H1 (cell line): Measurements from ENCODE around the gene CNPY2. TPM values are rescaled to one million over a fixed set of nuclear protein-coding genes. Genes with fewer than 3 reads are reported as not detected.

ENCODE experiments used
- CTCF ChIA-PET: fragments of 300-600 bp; sonication (Branson Sonifier 250); formaldehyde crosslinking; loops from one replicate; lab custom pipeline; 2021; ENCODE audit not compliant: partially characterized antibody; lab: Charles Lee
- POLR2A ChIA-PET: fragments of 300-600 bp; sonication (Branson Sonifier 250); formaldehyde crosslinking; loops from one replicate; lab custom pipeline; 2021; ENCODE audit warnings: inconsistent platforms; ENCODE audit not compliant: partially characterized antibody; lab: Charles Lee
- DNase-seq, 2 experiments: peaks; one replicate each; pipeline versions ENCODE4 v3.0.0 to v3.0.0-alpha.2; 2010 to 2022; ENCODE audit warnings: low spot score in 2 of 2, low read depth in 1 of 2, mixed read lengths in 1 of 2
- FAIRE-seq: peaks from 2 replicates; lab custom pipeline; 2011; peaks lifted over from hg19 to GRCh38; lab: Jason Lieb, UNC
- H2AFZ ChIP-seq: 2 replicates; pipeline ENCODE4 v1.8.1; 2012; ENCODE audit warnings: low read length, inconsistent platforms
- H2AK5ac ChIP-seq: 2 replicates; pipeline ENCODE4 v1.6.1; 2013; ENCODE audit warnings: low read depth, low read length
- H2BK120ac ChIP-seq: replicated peaks from 2 replicates; pipeline ENCODE3; 2013; ENCODE audit warnings: low read depth, low read length, inconsistent platforms
- H2BK12ac ChIP-seq: 2 replicates; pipeline ENCODE4 v1.6.1; 2013; ENCODE audit warnings: low read depth, low read length
- H2BK15ac ChIP-seq: 2 replicates; pipeline ENCODE4 v1.6.1; 2013; ENCODE audit warnings: low read length
- H2BK20ac ChIP-seq: 2 replicates; pipeline ENCODE4 v1.6.1; 2013; ENCODE audit warnings: low read length
- H2BK5ac ChIP-seq: 2 replicates; pipeline ENCODE4 v1.6.1; 2013; ENCODE audit warnings: low read depth, low read length
- H3K14ac ChIP-seq: 2 replicates; pipeline ENCODE4 v1.6.1; 2013; ENCODE audit warnings: inconsistent platforms; ENCODE audit not compliant: insufficient read length
- H3K18ac ChIP-seq: 2 replicates; pipeline ENCODE4 v1.6.1; 2013; ENCODE audit warnings: low read length; ENCODE audit errors: extremely low read depth
- H3K23ac ChIP-seq: 2 replicates; pipeline ENCODE4 v1.6.1; 2013; ENCODE audit warnings: inconsistent platforms; ENCODE audit not compliant: insufficient read length
- H3K23me2 ChIP-seq: 2 replicates; pipeline ENCODE4 v1.6.1; 2013; ENCODE audit warnings: low read depth, low read length
- H3K27ac ChIP-seq: 2 replicates; pipeline ENCODE4 v1.6.1; 2011; ENCODE audit warnings: low read depth, low read length, inconsistent platforms
- H3K27me3 ChIP-seq, 4 experiments: replicated peaks in 1 of 4; 1 replicate in 1 of 4; 2 replicates in 3 of 4; pipeline versions ENCODE4 v1.6.1 to v1.8.1; 2011 to 2013; ENCODE audit warnings: low read length in 3 of 4, mild to moderate bottlenecking in 3 of 4, inconsistent platforms in 2 of 4, mixed read lengths in 2 of 4, moderate library complexity in 1 of 4; ENCODE audit not compliant: control insufficient read depth in 3 of 4, insufficient read depth in 3 of 4; ENCODE audit errors: extremely low read depth in 1 of 4
- H3K36me3 ChIP-seq, 4 experiments: 2 replicates each; pipeline versions ENCODE4 v1.6.1 to v1.8.1; 2011 to 2013; ENCODE audit warnings: mild to moderate bottlenecking in 4 of 4, low read length in 3 of 4, moderate library complexity in 2 of 4, control low read depth in 1 of 4, inconsistent platforms in 1 of 4; ENCODE audit not compliant: insufficient read depth in 4 of 4, control insufficient read depth in 2 of 4
- H3K4ac ChIP-seq: replicated peaks from 2 replicates; pipeline ENCODE3; 2013; ENCODE audit warnings: low read length, low read depth, mixed read lengths, inconsistent platforms; ENCODE audit not compliant: insufficient read length
- H3K4me1 ChIP-seq, 4 experiments: replicated peaks in 1 of 4; 1 replicate in 1 of 4; 2 replicates in 3 of 4; pipeline versions ENCODE4 v1.6.1 to v1.8.1; 2011 to 2013; ENCODE audit warnings: low read length in 3 of 4, inconsistent platforms in 2 of 4, mixed read lengths in 1 of 4; ENCODE audit not compliant: insufficient read depth in 4 of 4, control insufficient read depth in 3 of 4
- H3K4me2 ChIP-seq, 2 experiments: 2 replicates each; pipeline versions ENCODE4 v1.6.1 to v1.8.1; 2011 to 2013; ENCODE audit warnings: low read depth in 2 of 2, low read length in 2 of 2, control low read depth in 1 of 2, inconsistent platforms in 1 of 2, mild to moderate bottlenecking in 1 of 2; ENCODE audit not compliant: insufficient read depth in 1 of 2
- H3K4me3 ChIP-seq, 4 experiments: fragments of 200-600, 300-600 bp in 1 of 4; sonication (generic), shearing (Covaris generic), sonication (Bioruptor Twin) in 1 of 4; 2 replicates each; pipeline versions ENCODE4 v1.5.1 to v1.8.1; 2011 to 2016; ENCODE audit warnings: low read length in 4 of 4, low read depth in 3 of 4, control low read depth in 2 of 4, inconsistent platforms in 2 of 4, mild to moderate bottlenecking in 2 of 4, mixed read lengths in 1 of 4, moderate library complexity in 1 of 4; ENCODE audit not compliant: insufficient read depth in 2 of 4; ENCODE audit errors: extremely low read depth in 1 of 4
- H3K56ac ChIP-seq: replicated peaks from 2 replicates; pipeline ENCODE3; 2013; ENCODE audit warnings: low read depth, mild to moderate bottlenecking, mixed read lengths, low read length, inconsistent platforms; ENCODE audit not compliant: insufficient read length
- H3K79me1 ChIP-seq: 2 replicates; pipeline ENCODE4 v1.6.1; 2013; ENCODE audit warnings: low read depth, low read length, control low read depth
- H3K79me2 ChIP-seq, 2 experiments: 2 replicates each; pipeline versions ENCODE4 v1.6.1 to v1.8.1; 2012 to 2013; ENCODE audit warnings: low read length in 2 of 2, mild to moderate bottlenecking in 2 of 2, inconsistent platforms in 1 of 2; ENCODE audit not compliant: insufficient read depth in 2 of 2, control insufficient read depth in 1 of 2
- H3K9ac ChIP-seq, 4 experiments: replicated peaks in 1 of 4; 1 replicate in 1 of 4; 2 replicates in 3 of 4; pipeline versions ENCODE4 v1.6.1 to v1.8.1; 2011 to 2013; ENCODE audit warnings: low read depth in 3 of 4, low read length in 3 of 4, control low read depth in 2 of 4, mild to moderate bottlenecking in 2 of 4, moderate library complexity in 2 of 4, inconsistent platforms in 1 of 4; ENCODE audit errors: extremely low read depth in 1 of 4
- H3K9me3 ChIP-seq, 2 experiments: 2 replicates each; pipeline versions ENCODE4 v1.6.1 to v1.8.1; 2012 to 2013; ENCODE audit warnings: mild to moderate bottlenecking in 2 of 2, moderate library complexity in 2 of 2, control low read depth in 1 of 2, inconsistent platforms in 1 of 2, low read depth in 1 of 2, low read length in 1 of 2, mixed read lengths in 1 of 2; ENCODE audit not compliant: insufficient read depth in 2 of 2
- H4K20me1 ChIP-seq, 2 experiments: replicated peaks in 1 of 2; 2 replicates each; pipeline versions ENCODE3 to v1.8.1; 2011 to 2013; ENCODE audit warnings: inconsistent platforms in 2 of 2, low read length in 2 of 2, mild to moderate bottlenecking in 1 of 2; ENCODE audit not compliant: insufficient read depth in 2 of 2, control insufficient read depth in 1 of 2
- H4K5ac ChIP-seq: 2 replicates; pipeline ENCODE4 v1.6.1; 2013; ENCODE audit warnings: low read length, low read depth, mixed read lengths, inconsistent platforms; ENCODE audit not compliant: insufficient read length
- H4K8ac ChIP-seq: 2 replicates; pipeline ENCODE4 v1.8.0; 2013; ENCODE audit warnings: mild to moderate bottlenecking, moderate library complexity, low read length, inconsistent platforms; ENCODE audit not compliant: insufficient read depth; ENCODE audit errors: extremely low read depth
- H4K91ac ChIP-seq: replicated peaks from 2 replicates; pipeline ENCODE3; 2013; ENCODE audit warnings: low read length, mixed read lengths, inconsistent platforms; ENCODE audit not compliant: insufficient read length
- CBX8 ChIP-seq: fragments of 300-800, 300-1000 bp; sonication (generic); IDR thresholded peaks from 2 replicates; pipeline ENCODE4 v1.7.1; 2016; ENCODE audit warnings: low read depth, low read length, borderline replicate concordance
- HDAC6 ChIP-seq: IDR thresholded peaks from one replicate; pipeline ENCODE4 v1.7.1; 2012; ENCODE audit warnings: low read depth, mild to moderate bottlenecking, inconsistent platforms, low read length, moderate library complexity
- JUN ChIP-seq: IDR thresholded peaks from 2 replicates; pipeline ENCODE4 v1.6.1; 2011; ENCODE audit warnings: low read depth, mild to moderate bottlenecking, improper control_type of control experiment, low read length
- PHF8 ChIP-seq: fragments of 200-600 bp; sonication (generic); conservative IDR thresholded peaks from 2 replicates; pipeline ENCODE4 v1.7.1; 2012; ENCODE audit warnings: low read depth, mild to moderate bottlenecking, inconsistent platforms, low read length, moderate library complexity
- POLR2A ChIP-seq, 2 experiments: IDR thresholded peaks; 1 replicate in 1 of 2; 2 replicates in 1 of 2; pipeline ENCODE4 v1.6.1; 2011; ENCODE audit warnings: low read depth in 2 of 2, low read length in 2 of 2, mild to moderate bottlenecking in 2 of 2; ENCODE audit errors: control extremely low read depth in 1 of 2
- RBBP5 ChIP-seq: IDR thresholded peaks from 2 replicates; pipeline ENCODE4 v1.7.1; 2012; ENCODE audit warnings: low read depth, mild to moderate bottlenecking, inconsistent platforms, low read length, moderate library complexity, borderline replicate concordance
- SIX5 ChIP-seq: IDR thresholded peaks from 2 replicates; pipeline ENCODE4 v1.6.1; 2011; ENCODE audit warnings: mild to moderate bottlenecking, low read depth, low read length
- TEAD4 ChIP-seq: IDR thresholded peaks from 2 replicates; pipeline ENCODE4 v1.6.1; 2012; ENCODE audit warnings: low read depth, low read length, inconsistent platforms, mixed read lengths
- WGBS, 2 experiments: shearing (Covaris generic) in 1 of 2; methylation state at CpG; one replicate each; pipeline versions ENCODE4 v1.1.6 to v1.1.7; 2013 to 2015; ENCODE audit warnings: low lambda C conversion rate in 2 of 2, mixed read lengths in 2 of 2, inconsistent platforms in 1 of 2, low coverage in 1 of 2, missing lambda C conversion rate in 1 of 2; ENCODE audit not compliant: insufficient replicate concordance in 2 of 2, insufficient coverage in 1 of 2, insufficient read length in 1 of 2; ENCODE audit errors: extremely low coverage in 1 of 2, missing lambda C conversion rate in 1 of 2; 5-methylcytosine and 5-hydroxymethylcytosine counted together
- polyA plus RNA-seq, 7 experiments: library from polyadenylated mRNA; depleted of rRNA in 3 of 7; stranded (reverse) in 5 of 7; unstranded in 2 of 7; fragments of >200 nt in 5 of 7; fragments of 200-250 nt in 2 of 7; gene quantifications; 1 replicate in 5 of 7; 2 replicates in 1 of 7; 4 replicates in 1 of 7; pipeline versions ENCODE4 v1.2.1 to v1.2.3, GENCODE V29; 2011 to 2013; ENCODE audit warnings: missing spikeins in 2 of 7, mixed read lengths in 2 of 7
- total RNA-seq: library from RNA; stranded (reverse); fragmentation: NEBNext Ultra II Directional; extraction: Animal tissue kit (Norgen Biotek cat#: 25700); gene quantifications from 2 replicates; pipeline ENCODE4 v1.2.1, GENCODE V29; 2021
- TF ChIP-seq, protein P1 (sequence below), 3 experiments: IDR thresholded peaks; 1 replicate in 2 of 3; 2 replicates in 1 of 3; pipeline versions ENCODE4 v1.5.1 to v1.6.1; 2011; ENCODE audit warnings: low read length in 3 of 3, mild to moderate bottlenecking in 3 of 3, inconsistent platforms in 2 of 3, low read depth in 1 of 3, moderate library complexity in 1 of 3; ENCODE audit not compliant: insufficient read depth in 1 of 3; ENCODE audit errors: control extremely low read depth in 1 of 3

CNPY2 gene
- total and polyA plus RNA-seq, 2 of the 8 experiments (the other 6 are each of a cell fraction or from before 2014, with no cell fraction given) = 203 to 281 TPM

DNA sequence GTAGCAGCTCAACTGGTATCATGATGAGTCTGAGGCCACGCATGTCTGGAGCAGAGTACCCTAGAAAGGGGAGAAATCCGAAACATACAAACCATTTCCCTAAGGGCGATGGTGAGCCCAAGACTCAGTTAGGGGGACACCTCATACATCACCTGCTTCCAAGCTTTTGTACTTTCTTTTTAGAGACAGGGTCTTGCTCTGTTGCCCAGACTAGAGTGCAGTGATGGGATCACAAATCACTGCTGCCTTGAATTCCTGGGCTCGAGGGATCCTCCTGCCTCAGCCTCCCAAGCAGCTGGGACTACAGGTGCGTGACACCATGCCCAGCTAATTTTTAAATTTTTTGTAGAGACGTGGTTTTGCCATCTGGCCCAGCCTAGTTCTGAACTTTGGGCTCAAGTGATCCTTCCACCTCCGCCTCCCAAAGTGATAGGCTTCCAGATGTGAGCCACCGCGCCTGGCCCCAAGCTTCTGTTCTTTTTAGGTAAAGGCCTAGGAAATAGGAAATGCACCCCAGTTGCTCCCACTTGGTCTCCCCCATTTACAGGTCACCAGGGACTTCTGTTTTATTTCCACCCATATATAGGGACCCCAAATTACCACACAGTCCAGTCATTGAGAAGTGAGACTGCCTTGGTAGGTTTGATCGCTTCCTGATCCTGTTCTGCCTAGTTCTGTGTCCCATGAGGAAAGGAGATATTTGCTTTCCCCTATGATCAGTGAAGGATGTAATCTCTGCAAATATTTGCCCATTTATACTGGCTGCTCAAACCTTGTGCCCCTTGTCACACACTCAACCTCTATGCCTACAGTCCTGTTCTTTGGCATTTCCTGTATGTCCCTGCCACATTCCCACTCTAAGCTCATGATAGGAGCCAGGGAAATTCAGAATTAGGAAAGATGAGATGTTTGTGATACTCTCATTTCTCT, 46.6 kb upstream of the CNPY2 start, which contains the start of gene APOF:
Gene APOF, minus strand, starts transcription at position 728 of the 930 bp plus-strand sequence. Its CDS starts 112 bp downstream, at position 616.
- peak within 1 kb of the TSS; percentile 60 for H2BK12ac ChIP-seq
- no peaks in the 10 kb centered on the region for H3K36me3 ChIP-seq
- H2AK5ac ChIP-seq = peak within 1 kb of the TSS; percentile 4; the same call in 1 of the 2 replicates
- DNase-seq = no peak
- H2AFZ ChIP-seq = no peak within 1 kb of the TSS
- no peaks in the 10 kb centered on the region for H3K23me2 ChIP-seq
- no peak within 1 kb of the TSS for H2BK120ac ChIP-seq
- H4K8ac ChIP-seq = peak within 1 kb of the TSS; percentile 80; the same call in 1 of the 2 replicates
- peaks cover 0 to 8% of the 10 kb centered on the region in 2 experiments; a peak in 1 of 4 replicates for H3K79me2 ChIP-seq
- ChIA-PET CTCF (interaction anchor here (1.0 to 3.4 kb wide), 5 partner anchors 44 to 157 kb away, joined by 3 to 24 read pairs (median 5); no protein-coding TSS in a partner anchor), POLR2A (interaction anchor here (1.1 to 5.1 kb wide), 3 partner anchors 15 to 114 kb away, joined by 3 to 55 read pairs (median 5); partner anchors contain the start of genes IL23A and PAN2)
- no peak within 1 kb of the TSS for H3K4ac ChIP-seq
- no peak within 1 kb of the TSS for H3K18ac ChIP-seq
- TF ChIP-seq RBBP5 (no peak), CBX8 (no peak), TEAD4 (no peak), JUN (no peak), HDAC6 (no peak), PHF8 (no peak), SIX5 (no peak), POLR2A (IDR thresholded peaks at IDR 0.05; ENCODE audit: control extremely low read depth in 1 of 2, low read depth in 2 of 2, low read length in 2 of 2) (no peak)
- TF ChIP-seq, protein P1, sequence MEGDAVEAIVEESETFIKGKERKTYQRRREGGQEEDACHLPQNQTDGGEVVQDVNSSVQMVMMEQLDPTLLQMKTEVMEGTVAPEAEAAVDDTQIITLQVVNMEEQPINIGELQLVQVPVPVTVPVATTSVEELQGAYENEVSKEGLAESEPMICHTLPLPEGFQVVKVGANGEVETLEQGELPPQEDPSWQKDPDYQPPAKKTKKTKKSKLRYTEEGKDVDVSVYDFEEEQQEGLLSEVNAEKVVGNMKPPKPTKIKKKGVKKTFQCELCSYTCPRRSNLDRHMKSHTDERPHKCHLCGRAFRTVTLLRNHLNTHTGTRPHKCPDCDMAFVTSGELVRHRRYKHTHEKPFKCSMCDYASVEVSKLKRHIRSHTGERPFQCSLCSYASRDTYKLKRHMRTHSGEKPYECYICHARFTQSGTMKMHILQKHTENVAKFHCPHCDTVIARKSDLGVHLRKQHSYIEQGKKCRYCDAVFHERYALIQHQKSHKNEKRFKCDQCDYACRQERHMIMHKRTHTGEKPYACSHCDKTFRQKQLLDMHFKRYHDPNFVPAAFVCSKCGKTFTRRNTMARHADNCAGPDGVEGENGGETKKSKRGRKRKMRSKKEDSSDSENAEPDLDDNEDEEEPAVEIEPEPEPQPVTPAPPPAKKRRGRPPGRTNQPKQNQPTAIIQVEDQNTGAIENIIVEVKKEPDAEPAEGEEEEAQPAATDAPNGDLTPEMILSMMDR (IDR thresholded peaks at IDR 0.05; ENCODE audit: control extremely low read depth in 1 of 3, insufficient read depth in 1 of 3, low read depth in 1 of 3, low read length in 3 of 3) = no peak
- H3K4me2 ChIP-seq = peak within 1 kb of the TSS in 1 of 2 experiments; percentile 51; a peak in 1 of 4 replicates
- H3K14ac ChIP-seq = no peak within 1 kb of the TSS
- H3K23ac ChIP-seq = no peak within 1 kb of the TSS
- H3K79me1 ChIP-seq = no peaks in the 10 kb centered on the region
- no peak within 1 kb of the TSS for H4K91ac ChIP-seq
- no peak for FAIRE-seq
- WGBS, 2 experiments = 94% methylated on average over 10 of the region's 10 CpGs; no CpG with 5 or more reads in 1 of the 2 experiments
- peaks cover 0 to 3% (median 0%) of the 10 kb centered on the region in 4 experiments; a peak in 1 of 7 replicates for H3K27me3 ChIP-seq
- no peak within 1 kb of the TSS for H3K4me3 ChIP-seq
- no peak within 1 kb of the TSS for H3K56ac ChIP-seq
- no peak within 1 kb of the TSS; a peak in 1 of 7 replicates for H3K9ac ChIP-seq
- no peak within 1 kb of the TSS for H2BK20ac ChIP-seq
- H4K20me1 ChIP-seq = no peaks in the 10 kb centered on the region
- no peak within 1 kb of the TSS for H4K5ac ChIP-seq
- no peak within 1 kb of the TSS for H2BK15ac ChIP-seq
- H2BK5ac ChIP-seq = no peak within 1 kb of the TSS
- no peaks in the 10 kb centered on the region for H3K9me3 ChIP-seq
- H3K27ac ChIP-seq = no peak within 1 kb of the TSS
- peaks cover 0 to 5% (median 2%) of the 10 kb centered on the region in 4 experiments; a peak in 4 of 7 replicates for H3K4me1 ChIP-seq
